UCSD-AML1 (cell line): Measurements from ENCODE around the gene SCTR.

ENCODE experiments used
- DNase-seq: peaks from one replicate; lab custom pipeline; 2025; ENCODE audit not compliant: unreplicated experiment; lab: John Stamatoyannopoulos, UW

Gene SCTR

DNA sequence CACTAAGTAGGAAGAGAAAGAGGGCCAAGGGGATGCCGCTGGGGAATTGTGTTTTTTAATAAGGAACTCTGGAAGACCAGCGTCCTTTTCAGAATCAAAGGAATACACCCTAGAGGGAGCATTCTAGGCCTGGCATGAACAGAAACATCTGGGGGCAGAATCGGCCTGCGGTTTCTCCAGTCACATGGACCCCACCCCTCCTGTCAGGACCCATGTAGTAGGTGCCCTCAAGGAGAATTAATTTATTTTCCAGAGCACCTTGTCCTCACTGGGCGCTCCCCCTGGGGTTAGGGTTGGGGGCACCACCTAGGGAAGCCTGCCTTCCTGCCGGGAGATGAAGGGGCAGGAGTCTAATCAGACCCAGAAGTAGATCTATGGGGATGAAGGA, 48.4 kb downstream of the SCTR start:
- no peak for DNase-seq

DNA sequence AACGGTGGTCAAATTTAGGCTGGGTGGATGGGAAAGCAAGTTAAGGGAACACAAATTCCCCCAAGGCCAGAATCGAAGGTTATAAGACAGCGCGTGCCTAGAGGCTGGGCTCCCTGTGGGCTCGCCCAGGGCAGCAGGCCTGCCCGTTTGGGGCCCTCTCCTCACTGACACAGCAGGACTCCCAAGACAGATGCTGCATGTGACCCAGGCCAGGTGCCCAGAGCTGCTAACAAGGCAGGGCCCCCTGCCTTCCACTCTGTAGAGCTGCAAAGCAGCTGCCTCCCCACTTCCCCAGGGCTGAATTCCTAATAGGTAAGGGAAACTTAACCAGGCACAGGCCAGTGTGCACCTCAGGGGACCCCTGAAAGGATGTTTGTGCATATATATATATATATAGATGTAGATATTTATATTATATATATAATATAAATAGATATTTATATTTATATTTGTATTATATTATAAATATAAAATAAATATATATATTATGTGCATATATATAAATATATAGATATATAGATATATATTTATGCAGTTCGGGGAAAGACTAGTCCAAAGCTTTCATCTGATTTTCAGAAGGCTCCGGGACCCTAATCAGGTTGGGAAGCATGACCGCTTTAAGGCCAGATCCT, 48.9 kb downstream of the SCTR start:
- no peak for DNase-seq

DNA sequence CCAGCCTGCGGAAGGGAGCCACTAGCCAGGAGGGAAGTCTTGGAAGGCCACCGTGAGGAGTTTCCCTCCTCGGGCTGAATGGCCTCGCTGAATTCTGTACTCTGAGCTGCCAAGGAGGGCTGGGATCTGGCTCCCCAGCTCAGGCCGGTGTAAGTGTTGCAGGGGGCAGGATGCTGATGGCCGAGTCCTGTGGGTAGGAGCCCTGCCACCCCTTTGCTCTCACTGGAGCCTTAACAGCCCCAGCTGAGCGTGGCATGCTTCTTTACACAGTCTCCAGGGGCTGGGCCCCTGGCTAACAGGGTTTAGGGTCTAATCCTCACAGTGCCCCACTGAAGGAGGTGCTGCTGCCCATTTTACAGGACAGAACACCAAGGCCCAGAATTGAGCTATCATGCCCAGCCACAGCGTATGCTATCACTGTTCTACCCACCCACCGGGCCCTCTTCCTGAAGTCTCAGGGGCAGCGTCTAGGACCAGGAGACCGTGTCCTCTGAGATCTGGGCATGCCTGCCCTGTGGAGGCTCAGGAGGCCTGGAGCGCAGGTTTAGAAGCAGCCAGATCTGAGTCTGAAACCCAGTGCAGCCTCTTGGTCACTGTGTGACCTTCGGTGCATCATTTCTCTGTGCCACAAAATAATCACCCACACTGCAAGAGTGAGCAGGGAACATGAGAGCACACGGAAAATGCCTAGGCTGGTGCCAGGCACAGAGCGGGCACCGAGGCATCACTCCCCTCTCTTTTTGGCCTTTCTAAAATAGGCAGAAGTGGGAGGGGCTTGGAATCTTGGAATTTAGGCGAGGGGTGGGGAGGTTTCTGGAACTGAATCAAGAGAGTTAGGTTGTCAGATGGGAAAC, 49.7 kb downstream of the SCTR start:
- no peak for DNase-seq

DNA sequence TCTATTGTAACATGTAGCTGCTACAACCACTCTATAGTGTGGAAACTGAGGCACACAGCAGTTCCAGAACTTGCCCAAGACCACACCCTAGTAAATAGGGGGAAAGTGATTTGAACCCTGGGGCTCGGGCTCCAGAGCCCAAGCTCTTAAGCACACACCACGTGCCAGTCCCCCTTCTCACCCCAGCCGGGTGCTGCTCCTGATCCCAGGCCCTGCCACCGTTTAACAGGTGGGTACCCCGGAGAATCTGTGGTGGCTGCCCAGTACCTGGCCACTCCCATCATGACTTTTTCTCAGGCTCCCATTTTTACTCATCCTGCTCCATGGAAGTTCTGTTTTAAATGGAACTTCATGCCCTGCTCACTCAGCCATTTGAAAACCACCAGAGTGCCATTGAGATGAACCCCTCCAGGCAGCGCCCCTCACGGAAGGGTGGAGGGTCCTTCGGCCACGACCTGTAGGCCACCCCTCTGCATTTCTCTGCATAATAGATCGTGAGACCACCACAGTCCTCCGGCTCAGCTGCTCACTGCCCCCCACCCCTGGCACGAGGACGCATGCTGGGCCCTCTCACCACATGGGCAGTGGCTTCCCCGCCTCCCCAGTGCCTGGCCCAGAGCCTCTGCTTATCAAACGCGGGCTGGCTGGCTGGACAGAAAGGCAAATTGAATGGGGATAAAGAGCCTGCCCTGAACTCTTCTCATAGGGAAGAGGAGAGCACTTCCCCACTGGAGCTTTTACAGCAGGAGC, 50.5 kb downstream of the SCTR start:
- no peak for DNase-seq

- DNase-seq, result no peak
These were observed 51.5 kb downstream of the SCTR start for GRCh38 chr2:119472749-119473148.

DNA sequence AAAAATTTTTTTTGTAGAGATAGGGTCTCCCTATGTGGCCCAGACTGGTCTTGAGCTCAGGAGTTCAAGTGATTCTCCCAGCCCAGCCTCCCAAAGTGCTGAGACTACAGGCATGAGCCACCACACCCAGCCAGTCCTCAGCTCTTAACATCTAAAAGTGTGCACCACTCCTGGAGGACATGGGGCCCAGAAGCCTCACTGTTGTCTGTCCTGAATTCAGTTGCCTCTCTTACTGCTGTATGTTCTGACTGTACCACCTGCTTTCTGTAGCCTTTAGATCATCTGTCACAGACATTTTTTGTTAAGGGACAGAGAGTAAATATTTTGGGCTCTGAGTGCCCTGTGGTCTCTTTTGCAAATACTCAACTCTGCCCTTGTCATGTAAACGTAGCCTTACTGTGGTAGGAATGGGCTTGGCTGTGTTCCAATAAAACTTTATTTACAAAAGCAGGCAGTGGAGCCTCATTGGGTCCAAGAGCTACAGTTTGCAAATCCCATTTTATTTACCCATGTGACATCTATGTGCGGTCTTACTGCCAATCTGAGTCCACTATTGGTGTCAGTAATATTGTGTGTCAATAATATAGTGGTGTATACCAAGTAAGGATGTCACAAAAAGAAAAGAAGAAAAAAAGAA, 54.5 kb downstream of the SCTR start:
- DNase-seq, result no peak

DNA sequence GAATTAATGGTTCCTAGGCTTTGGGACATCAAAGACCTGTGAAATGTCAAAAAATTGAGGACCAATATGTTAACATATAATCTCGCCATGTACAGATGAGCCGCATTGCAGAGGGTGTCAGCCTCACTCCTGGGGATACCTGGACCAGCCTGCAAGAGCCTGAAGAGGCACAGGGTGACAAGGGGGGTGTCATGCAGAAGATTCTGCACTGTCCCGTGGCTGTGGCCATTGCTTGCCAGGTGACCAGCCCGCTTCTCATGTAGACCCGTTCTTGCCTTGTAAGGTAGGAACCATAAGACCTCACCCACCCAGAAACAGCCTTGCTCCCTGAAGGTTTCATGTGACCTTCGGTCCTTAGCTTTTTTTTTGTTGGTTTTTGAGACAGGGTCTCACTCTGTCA, 55.2 kb downstream of the SCTR start:
- no peak for DNase-seq

DNA sequence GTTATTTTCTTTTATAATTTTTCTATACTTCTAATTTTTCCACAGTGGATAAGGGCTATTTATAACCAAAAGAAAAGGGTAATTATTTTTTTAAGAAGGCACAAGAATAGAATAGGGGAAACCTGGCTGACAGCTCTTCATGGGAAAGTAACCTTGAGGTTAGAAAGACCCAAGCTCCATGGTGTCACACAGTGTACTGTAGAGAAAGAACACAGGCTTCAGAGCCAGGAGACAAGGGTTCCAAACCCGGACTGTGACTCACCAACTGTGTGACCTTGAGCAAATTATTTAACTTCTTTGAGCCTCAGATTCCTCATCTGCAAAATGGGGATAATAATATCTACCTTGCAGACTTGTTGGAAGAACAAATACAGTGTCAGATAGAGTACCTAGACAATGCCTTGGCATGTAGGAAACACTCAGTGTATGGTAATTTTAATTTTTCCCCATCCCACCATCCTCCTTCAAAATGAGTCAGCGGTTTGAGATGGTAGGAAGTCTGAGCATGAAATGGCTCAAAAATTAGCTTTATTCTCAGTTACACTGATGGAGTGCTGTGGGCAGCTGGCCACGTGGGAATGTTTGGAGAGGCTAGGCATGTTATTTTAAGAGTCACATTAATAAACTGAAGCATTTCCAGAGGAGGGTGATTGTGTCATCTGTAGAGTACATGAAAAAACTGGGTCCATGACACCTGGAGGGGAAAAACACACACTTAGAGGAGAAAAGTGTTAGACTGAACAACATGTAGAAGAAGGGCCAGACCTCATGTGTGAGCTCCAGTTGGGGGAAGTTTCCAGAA, 55.9 kb downstream of the SCTR start:
- DNase-seq, result no peak

GRCh38 chr2:119466373-119466772, 57.9 kb downstream of the SCTR start:
- no peak for DNase-seq

DNA sequence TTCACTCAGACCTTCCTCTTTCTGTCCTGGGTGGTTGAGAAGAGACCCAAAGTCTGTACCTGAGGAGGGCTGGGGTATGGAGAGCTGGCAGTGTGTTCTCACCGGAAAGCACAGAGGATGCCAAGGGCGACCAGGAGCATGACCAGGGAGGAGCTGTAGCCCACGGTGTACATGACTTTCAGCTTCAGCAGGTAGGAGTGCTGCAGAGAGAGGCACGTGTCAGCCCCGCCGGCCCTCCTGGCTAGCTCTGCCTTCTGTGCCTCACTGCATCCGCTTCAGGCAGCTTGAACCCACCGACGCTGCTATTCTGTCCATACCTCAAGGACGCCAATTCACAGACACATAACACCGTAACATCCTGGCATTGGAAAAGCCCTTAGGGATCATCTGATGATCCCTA, 58.6 kb downstream of the SCTR start:
- DNase-seq, result no peak

DNA sequence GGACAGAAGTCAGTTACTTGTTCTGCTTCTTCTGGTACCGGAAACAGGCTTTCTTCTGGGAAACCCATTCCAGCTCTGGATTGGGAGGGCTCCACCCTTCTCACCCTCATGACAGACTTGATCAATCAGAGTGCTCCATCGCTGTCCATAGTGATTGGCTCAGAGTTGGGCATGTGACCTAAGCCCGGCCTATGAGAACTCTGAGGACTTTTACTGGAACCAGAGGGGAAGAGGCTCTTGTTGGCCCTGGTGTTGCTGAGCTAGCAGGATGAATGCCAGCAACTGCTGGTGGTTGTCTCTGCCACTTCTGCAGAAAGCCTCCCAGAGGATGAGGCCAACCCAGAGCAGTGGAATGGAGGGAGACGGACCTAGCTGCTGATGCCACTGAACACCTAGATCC, 59.3 kb downstream of the SCTR start:
- no peak for DNase-seq

GRCh38 chr2:119463990-119464389, 60.3 kb downstream of the SCTR start:
- DNase-seq, result no peak

GRCh38 chr2:119463136-119463535, 61.1 kb downstream of the SCTR start:
- DNase-seq, result no peak

GRCh38 chr2:119462574-119462973, 61.7 kb downstream of the SCTR start:
- no peak for DNase-seq

DNA sequence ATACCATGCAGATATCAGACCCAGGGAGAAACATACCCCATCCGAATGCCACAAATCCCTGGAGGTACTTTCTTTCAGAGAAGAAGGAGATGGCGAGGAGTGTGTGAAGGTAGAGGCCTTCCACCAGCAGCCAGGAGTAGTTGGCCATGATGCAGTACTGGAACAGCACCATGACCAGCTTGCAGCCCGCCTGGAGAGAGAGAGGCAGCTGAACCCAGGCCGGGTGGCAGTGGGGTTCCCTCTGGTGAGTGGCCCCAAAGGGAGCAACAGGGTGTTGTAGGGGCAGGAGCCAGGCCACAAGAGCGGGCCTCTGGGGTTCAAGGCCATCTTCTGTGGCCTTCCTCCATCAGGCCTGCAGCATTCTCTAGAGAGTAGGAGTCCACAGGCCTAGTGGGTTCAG, 62.5 kb downstream of the SCTR start:
- no peak for DNase-seq

DNA sequence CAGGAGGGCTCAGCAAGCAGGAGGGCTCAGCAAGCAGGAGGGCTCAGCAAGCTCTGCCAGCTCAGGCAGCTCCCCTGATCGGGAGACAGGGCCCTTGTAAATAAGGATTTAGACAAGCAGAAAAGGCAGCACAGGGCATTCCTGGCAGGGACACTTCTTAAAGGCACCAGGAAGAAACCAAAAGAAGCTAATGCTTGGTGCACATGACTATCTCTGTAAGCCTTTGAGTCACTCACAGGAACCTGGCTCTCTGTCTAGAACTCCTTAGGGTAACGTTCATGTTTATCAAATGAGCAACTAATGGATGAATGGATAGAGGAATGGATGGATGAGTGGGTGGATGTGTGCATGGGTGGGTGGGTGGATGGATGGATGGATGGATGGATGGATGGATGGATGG, 64.2 kb downstream of the SCTR start:
- DNase-seq, result no peak

- DNase-seq, result no peak
These were observed 69.1 kb downstream of the SCTR start for GRCh38 chr2:119455066-119455718.

DNA sequence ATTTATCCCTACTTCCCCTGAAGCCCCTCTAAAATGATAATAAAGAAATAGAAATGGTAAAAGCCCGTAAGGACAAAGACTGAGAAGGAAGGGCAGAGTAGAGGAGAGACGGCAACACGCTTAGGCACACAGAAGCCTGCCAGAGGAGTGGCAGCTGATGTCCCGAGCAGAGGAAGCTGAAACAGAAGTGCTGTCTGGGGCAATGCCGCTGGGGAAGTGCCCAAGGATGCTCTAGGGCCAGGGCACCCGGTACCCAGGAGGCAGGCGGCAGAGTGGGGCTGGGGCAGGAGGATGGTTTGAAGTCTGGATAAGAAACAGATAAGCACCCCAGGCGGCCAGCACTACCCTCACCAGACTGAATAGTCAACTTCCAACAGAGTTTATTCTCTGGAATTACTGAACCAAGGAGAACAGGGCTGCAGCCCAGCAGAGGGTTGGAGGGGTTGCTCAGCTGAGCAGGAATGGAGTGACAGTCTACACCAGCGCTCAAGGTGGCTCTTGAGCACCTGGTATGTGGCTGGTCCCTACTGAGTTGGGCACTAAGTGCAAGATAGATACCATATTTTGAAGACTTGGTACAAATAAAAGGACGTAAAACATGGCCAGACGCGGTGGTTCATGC, 70.2 kb downstream of the SCTR start:
- DNase-seq, result no peak

GRCh38 chr2:119451336-119452050, 72.8 kb downstream of the SCTR start:
- DNase-seq, result no peak
